ENCODE data around the gene ASIP.

ASIP gene

GRCh38 chr20:34299556-34300255 lies 58.5 kb downstream of the ASIP start:
- no peak for DNase-seq (ENCODE audit: extremely low read depth, low read depth)

GRCh38 chr20:34300256-34300806 lies 59.1 kb downstream of the ASIP start:
- DNase-seq (ENCODE audit: extremely low read depth, low read depth): no peak
- TF ChIP-seq CTCF (IDR thresholded peaks at IDR 0.05; ENCODE audit: low read depth, low read length): no peak

More at GRCh38 chr20:34299556-34300255, 58.5 kb downstream of the ASIP start:
- TF ChIP-seq CTCF (IDR thresholded peaks at IDR 0.05; ENCODE audit: low read depth, low read length): no peak

GRCh38 chr20:34300809-34301586 lies 59.8 kb downstream of the ASIP start:
- TF ChIP-seq CTCF (IDR thresholded peaks at IDR 0.05; ENCODE audit: low read depth, low read length): no peak
- DNase-seq (ENCODE audit: extremely low read depth, low read depth): no peak

GRCh38 chr20:34301587-34302311 lies 60.5 kb downstream of the ASIP start:
- no peak for TF ChIP-seq CTCF (IDR thresholded peaks at IDR 0.05; ENCODE audit: low read depth, low read length)
- no peak for DNase-seq (ENCODE audit: extremely low read depth, low read depth)

- TF ChIP-seq CTCF (IDR thresholded peaks at IDR 0.05; ENCODE audit: low read depth, low read length): no peak; the same call in 1 of the 2 replicates
- DNase-seq (ENCODE audit: extremely low read depth, low read depth): no peak
Measured at GRCh38 chr20:34302312-34302722, 61.1 kb downstream of the ASIP start.

- TF ChIP-seq CTCF (IDR thresholded peaks at IDR 0.05; ENCODE audit: low read depth, low read length): no peak
- DNase-seq (ENCODE audit: extremely low read depth, low read depth): peak; percentile 83
Measured at GRCh38 chr20:34302723-34303533, 61.7 kb downstream of the ASIP start, which contains the start of gene AHCY. TSS of gene AHCY (minus strand) at chr20:34303355. CDS start at chr20:34303270, 85 bp downstream.

Measured in AG09319 (cell line).